Stimulated activated naive CD8-positive, alpha-beta T cell treated with anti-CD3 and anti-CD28 coated beads, Interleukin-15, Interleukin-2, amounts not matched to agents 100 U/mL and 50 U/mL, for 24 hours (primary cell): Measurements from ENCODE around the gene OSR1.

ENCODE experiments used
- ATAC-seq: fragments of 150-1000 bp; cut with Tn5 transposase; one replicate; pipeline ENCODE4 v1.10.0; 2021
- DNase-seq: peaks from one replicate; pipeline ENCODE4 v3.0.0; 2021

The OSR1 gene

GRCh38 chr2:19357402-19358241 lies 801 bp downstream of the OSR1 start:
- ATAC-seq, result no peak

GRCh38 chr2:19356545-19357401 lies 1.6 kb downstream of the OSR1 start:
- DNase-seq, result no peak
- no peak for ATAC-seq

More at GRCh38 chr2:19357402-19358241, 801 bp downstream of the OSR1 start:
- DNase-seq, result no peak

GRCh38 chr2:19355931-19356544 lies 2.4 kb downstream of the OSR1 start:
- DNase-seq (no peak), ATAC-seq (no peak)

DNA sequence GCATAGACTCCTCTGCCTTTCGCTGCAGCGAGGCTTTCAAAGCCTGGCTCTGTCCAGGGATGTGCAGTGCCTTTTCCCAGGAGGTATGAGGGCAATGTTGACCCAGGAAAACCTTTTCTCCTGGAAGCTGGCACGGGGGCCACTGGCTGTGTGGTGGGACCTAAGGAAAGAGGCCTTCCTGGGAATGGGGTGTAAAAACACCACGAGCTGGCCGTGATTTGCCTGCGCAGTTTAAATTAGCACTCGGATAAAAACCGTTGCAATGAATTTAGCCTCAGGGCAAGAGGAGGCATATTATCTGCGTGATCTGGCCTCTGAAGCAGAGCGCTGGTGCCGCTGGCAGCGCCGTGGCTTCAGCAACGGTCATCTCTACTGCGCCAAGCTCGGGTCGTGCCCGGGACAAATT lies 3.0 kb downstream of the OSR1 start:
- ATAC-seq, result no peak
- DNase-seq, result no peak

GRCh38 chr2:19355014-19355405 lies 3.4 kb downstream of the OSR1 start:
- DNase-seq, result no peak
- ATAC-seq, result no peak

GRCh38 chr2:19353721-19354050 lies 4.7 kb downstream of the OSR1 start:
- ATAC-seq (no peak), DNase-seq (no peak)

DNA sequence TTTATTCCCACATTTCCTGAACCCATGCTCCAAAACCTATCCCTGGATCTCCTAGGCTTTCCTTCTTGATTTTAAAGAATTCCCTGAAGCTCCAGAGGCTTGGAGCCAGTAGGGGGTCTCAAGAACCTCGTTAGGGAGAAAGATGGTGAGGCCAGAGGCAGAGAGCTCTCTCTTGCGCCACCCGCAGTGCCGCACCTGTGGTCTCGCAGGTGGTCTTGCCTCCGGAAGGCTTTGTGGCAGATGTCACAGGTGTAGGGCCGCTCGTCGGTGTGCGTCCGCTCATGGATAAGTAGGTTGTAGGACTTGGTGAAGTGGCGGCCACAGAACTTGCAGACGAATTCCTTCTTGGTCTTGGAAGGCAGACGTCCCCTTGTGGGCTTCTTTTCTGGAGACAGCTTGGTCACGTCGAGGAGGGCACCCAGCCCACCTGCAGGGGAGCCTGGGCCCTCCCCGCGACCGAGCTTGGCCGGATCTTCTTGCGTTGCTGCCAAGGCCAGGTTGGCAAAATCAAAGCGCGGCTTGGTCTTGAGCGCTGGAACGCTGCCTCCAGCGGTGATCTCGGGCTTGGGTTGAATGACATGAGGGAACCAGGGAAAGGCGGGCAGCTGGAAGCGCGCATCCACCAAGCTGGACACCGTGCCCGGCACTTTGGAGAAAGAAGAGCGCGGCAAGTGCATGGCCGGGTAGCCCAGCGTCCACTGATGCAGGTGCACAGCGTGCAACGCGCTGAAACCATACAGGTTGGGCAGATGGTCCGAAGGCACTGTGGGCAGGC lies 5.3 kb downstream of the OSR1 start:
- ATAC-seq (no peak), DNase-seq (no peak)

- DNase-seq (no peak), ATAC-seq (no peak)
Measured at GRCh38 chr2:19351899-19352697, 6.3 kb downstream of the OSR1 start.

DNA sequence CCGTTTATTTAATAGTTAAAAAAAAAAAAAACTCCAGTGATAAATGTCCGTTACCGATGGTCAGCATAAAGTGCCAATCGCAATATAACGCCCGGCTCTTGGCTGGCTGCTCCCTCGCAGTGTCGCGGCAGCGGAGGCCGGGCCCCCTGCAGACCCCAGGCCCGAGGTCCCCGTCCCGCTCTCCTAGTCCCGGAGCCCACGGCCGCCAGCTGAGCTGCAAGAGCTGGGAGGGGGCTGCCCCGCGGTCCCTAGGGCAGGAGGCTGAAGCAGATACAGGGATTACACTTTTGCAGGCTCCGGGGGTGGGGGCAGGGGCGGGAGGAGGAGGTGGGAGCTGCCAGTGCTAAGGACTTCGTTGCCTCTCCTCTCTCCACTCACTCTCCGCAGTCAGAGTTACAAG lies 6.9 kb downstream of the OSR1 start:
- ATAC-seq, result no peak
- DNase-seq, result no peak

- DNase-seq, result no peak
- ATAC-seq, result no peak
Measured at GRCh38 chr2:19350678-19351401, 7.6 kb downstream of the OSR1 start.

DNA sequence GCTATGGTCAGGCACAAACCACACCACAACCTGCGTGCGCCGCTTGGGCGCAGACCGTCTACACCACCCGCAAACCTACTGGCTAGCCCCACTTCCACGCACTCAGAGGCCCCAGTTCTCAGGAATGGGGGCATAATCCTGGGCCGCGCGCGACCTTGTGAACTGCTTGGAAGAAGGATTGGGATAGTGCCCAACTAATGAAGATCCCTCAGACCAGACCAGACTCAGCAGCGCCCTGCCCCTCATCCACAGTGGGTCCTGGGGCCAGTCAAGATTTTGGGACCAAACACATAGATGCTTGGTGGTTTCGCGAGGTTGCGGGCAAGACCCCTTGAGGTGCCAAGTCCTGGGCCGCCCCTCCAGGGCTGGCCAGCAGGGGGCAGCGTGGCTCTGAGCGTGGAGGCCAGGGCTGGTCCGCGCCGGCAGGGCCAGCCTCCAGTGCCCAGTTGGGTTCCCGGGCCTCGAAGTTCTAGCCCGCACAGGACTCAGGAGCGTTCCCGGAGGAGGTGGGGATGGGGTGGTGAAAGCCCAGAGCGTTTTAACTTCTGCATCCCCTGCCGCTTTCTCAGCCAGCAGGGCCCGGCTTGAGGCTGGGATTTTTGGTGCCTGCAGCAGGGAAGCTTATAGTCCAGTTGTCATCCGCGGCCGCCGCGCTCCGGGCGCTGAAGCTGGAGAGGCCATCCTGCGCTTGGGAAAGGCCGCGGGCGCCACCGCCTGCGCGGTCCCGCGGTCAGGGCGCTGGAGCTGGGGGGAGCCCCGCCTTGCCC lies 8.3 kb downstream of the OSR1 start:
- ATAC-seq, result peak; percentile 32
- DNase-seq, result peak; percentile 76

GRCh38 chr2:19348692-19349091 lies 9.7 kb downstream of the OSR1 start:
- DNase-seq, result no peak
- no peak for ATAC-seq

DNA sequence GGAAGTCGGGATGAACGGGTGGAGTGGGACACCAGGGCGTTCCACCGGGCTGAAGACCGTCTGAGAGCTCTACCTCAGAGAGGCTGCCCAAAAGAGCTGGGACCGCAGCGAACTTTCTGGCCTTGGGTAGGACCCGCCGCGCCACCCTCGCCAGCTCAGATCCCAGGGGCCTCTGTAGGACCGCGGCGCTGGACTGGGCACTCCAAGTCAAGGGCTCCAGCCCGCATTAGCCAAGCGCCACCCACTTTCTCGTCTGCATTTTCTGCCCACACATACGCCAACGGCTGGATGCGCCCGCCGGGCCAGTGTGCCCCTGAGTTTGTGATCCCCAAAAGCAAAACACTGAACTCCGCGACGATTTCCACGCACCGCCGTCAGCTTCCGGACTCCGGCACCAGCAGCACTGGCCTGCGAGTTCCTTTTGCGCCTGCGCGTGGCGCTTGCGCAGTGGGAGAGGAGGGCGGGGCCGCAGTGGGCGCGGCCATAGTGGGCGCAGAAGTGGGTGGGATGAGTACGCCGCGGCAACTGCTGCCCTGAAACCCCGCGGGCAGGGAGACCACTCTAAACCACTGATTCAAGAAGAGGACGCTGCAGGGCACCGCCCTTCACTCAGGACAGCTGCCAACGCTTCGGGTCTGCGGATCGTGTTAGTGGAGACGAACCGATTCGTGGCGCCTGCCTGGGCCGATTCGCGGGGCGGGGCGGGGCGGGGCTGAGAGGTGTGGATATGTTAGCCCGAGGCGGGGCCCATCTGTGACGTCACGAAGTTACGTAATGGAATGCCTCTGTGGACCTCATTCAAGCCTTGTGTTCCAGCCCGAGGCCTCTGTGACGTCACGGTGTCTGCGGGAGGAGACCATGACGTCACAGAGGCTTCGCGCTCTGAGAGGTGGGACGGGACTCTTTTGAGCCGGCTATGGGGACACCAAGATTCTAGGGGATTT lies 10.5 kb downstream of the OSR1 start:
- ATAC-seq, result peak; percentile 88
- peak; percentile 92 for DNase-seq

GRCh38 chr2:19346983-19347618 lies 11.3 kb downstream of the OSR1 start:
- DNase-seq (no peak), ATAC-seq (no peak)

- DNase-seq, result no peak
Measured at GRCh38 chr2:19337742-19338141, 20.7 kb downstream of the OSR1 start.

DNA sequence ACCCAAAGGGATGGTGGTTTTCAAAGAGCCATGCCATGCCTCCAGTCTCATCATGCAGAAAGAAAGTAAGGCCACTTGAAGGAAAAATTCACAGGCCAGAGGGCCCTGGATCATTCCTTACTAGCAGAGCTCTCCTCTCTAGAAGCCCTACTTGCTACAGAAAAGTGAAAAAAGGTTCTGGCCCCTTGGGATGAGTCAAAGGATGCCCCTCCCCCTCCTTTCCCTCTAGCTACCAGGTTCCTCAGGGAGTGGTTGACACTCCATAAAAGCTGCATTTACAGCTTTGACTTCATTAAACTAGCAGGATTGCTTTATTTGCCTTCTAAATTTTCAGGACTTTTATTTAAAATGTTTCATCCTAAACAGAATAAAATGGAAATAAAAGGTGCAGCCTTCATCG lies 21.2 kb downstream of the OSR1 start:
- no peak for DNase-seq
- no peak for ATAC-seq

More at GRCh38 chr2:19337742-19338141, 20.7 kb downstream of the OSR1 start:
- ATAC-seq, result no peak

- DNase-seq (no peak), ATAC-seq (no peak)
Measured at GRCh38 chr2:19336781-19337180, 21.6 kb downstream of the OSR1 start.

- DNase-seq, result no peak
- no peak for ATAC-seq
Measured at GRCh38 chr2:19332503-19332902, 25.9 kb downstream of the OSR1 start.
